ENCODE data around the gene PLCH1.

GRCh38 chr3:155744626-155745324 is at the start of gene PLCH1:
- TF ChIP-seq CTCF (IDR thresholded peaks at IDR 0.05; ENCODE audit: insufficient read depth, low read length) (no peak), REST (IDR thresholded peaks at IDR 0.05; ENCODE audit: insufficient replicate concordance, low read depth) (no peak), POLR2AphosphoS5 (IDR thresholded peaks at IDR 0.05; ENCODE audit: low read depth) (peak; percentile 30; the same call in 1 of the 2 replicates), GABPA (IDR thresholded peaks at IDR 0.05; ENCODE audit: low read depth) (peak; percentile 41)

Data from HL-60 (cell line).